Fibroblast of villous mesenchyme (primary cell): ENCODE results near the gene BMAL1. TPM values are rescaled to one million over a fixed set of nuclear protein-coding genes. Genes with fewer than 3 reads are reported as not detected.

ENCODE experiments used
- DNase-seq: peaks from one replicate; pipeline ENCODE4 v3.0.0-alpha.2; 2010; ENCODE audit warnings: low read depth
- H3K4me3 ChIP-seq: 2 replicates; pipeline ENCODE4 v1.5.1; 2011; ENCODE audit warnings: low read depth, mild to moderate bottlenecking, low read length
- total RNA-seq: library from RNA; depleted of rRNA; stranded (reverse); fragments of >200 nt; gene quantifications from 2 replicates; pipeline ENCODE4 v1.2.3, GENCODE V29; 2012
- TF ChIP-seq, protein P1 (sequence below): IDR thresholded peaks from 2 replicates; pipeline ENCODE4 v1.5.1; 2012; ENCODE audit warnings: low read depth, mild to moderate bottlenecking, low read length; ENCODE audit not compliant: insufficient read depth

Gene BMAL1
- total RNA-seq, 1 donor, result 10.4 TPM

GRCh38 chr11:13271060-13271693 is 6.4 kb upstream of the BMAL1 start:
- TF ChIP-seq, protein P1, sequence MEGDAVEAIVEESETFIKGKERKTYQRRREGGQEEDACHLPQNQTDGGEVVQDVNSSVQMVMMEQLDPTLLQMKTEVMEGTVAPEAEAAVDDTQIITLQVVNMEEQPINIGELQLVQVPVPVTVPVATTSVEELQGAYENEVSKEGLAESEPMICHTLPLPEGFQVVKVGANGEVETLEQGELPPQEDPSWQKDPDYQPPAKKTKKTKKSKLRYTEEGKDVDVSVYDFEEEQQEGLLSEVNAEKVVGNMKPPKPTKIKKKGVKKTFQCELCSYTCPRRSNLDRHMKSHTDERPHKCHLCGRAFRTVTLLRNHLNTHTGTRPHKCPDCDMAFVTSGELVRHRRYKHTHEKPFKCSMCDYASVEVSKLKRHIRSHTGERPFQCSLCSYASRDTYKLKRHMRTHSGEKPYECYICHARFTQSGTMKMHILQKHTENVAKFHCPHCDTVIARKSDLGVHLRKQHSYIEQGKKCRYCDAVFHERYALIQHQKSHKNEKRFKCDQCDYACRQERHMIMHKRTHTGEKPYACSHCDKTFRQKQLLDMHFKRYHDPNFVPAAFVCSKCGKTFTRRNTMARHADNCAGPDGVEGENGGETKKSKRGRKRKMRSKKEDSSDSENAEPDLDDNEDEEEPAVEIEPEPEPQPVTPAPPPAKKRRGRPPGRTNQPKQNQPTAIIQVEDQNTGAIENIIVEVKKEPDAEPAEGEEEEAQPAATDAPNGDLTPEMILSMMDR, result no peak
- no peak for DNase-seq
- no peak overlapping the region for H3K4me3 ChIP-seq

DNA sequence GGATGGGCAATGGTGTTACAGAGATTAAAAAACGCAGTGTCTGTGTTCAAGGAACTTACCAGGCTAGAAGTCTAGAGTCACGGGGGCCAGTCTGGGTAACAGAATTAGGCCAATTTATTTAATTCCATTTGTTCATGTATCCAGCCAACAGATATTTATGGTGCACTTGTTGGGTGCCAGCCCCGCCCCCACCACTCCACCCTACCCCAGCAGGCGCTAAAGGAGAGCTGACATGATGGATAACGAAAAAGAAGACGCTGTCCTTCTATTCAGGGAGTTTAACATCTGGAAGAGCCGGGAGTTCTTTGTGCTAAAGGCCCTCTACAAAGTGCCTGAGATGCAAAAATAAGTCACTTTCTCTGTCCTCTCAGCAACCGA is 1.1 kb upstream of the BMAL1 start:
- DNase-seq, result no peak
- TF ChIP-seq, protein P1, result no peak
- H3K4me3 ChIP-seq, result peak overlapping the region; percentile 85

DNA sequence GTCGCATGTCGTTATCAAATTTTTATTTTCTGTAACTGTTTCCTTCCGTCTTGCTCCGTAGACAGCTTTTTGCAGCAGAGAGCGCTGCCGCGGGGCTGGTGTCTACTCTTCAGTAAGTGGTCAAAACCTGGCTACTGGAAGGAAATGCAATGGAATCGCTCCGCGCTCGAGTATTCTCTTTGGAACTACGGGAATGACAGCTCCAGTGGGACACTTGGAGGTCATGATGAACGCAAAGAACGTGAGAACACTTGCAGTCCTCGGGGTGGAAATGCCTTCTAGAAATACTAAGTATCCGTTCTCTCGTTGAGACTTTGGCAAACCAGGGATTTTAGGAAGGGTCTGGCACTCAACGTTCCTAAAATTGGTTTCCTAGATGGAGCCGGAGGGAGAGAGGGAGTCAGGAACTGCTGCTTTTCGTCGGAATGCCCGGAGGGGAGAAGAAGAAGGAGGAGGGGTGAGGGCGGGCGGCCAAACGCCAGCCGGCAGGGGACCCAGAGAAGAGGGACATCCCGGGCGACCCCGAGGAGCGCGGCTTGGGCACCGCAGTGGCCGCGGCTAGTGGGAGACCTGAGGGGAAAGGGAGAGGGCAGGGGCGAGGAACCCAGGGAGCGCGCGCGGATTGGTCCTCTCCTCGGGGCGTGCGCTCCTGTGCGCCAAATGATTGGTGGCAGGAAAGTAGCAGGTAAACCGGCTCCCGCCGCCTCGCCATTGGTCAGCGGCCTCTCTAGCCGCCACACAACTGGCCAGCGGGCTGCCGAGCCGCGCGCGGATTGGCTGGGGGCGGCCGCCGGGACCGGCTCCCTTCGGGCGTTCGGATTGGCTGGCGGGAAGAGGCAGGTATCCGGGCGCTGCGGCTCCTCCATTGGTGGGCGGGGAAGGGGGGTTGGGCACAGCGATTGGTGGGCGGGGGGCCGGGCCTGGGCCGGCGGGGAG is 490 bp upstream of the BMAL1 start:
- peak; percentile 98 for DNase-seq
- H3K4me3 ChIP-seq, result peak overlapping the region; percentile 85
- TF ChIP-seq, protein P1, result no peak

DNA sequence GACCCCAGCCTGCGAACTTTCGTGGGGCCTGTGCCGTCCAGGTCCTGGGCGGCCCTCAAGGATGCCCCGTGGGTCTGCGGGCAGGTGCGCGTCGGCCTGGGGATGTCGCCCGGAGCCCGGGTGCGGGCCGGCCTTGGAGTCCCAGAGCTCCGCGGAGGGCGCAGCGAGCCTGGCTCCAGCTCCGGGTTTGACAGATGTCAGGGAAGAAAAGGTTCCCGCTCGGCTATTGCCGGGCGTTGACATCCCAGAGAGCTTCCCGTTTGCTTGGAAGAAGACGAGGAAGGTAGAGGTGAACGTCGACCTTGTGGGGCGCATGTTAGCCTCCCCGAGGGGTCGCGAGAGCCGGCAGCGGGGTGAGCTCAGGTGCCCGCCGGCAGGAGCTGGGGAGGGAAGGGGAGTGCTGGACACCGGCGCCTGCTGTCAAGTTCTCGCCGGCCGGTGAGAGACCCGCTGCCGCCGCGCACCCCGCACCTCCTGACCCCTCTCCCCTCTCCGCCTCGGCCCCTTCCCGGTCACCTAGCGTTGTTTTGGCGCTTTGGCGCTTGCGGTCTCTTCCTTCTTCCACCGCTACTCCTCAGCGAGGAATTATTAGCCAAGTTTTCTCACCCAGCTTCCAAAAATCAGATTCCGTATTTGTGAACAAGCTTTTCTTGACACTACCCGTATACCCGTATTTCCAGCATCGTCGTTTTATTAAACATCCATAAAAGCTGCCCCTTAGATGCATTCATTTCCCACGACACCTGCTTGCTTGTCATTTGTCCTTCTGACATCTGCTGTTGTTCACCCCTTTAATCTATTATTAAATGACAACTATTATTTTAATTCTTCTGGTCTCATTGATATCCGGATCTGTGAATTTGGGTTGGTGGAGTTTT is 1.3 kb downstream of the BMAL1 start:
- no peak for DNase-seq

DNA sequence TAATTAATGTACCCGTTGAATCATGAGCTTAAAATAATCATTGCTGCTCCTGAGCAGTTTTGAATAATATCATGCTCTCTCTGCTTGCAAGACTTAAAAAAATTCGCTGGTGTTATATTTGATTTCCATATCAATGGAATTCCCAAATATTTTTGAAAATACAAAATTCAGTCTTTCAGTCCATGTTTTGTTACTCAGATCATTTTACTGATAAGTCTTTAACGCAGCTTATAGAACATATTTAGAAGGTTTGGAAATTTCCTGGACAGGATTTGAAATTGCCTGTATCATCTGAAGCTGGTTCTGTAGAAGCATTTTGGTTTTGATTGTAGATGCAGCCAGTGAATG is 1.9 kb downstream of the BMAL1 start:
- DNase-seq, result no peak
- no peak overlapping the region for H3K4me3 ChIP-seq
- TF ChIP-seq, protein P1, result no peak

More for the DNA sequence above, 1.3 kb downstream of the BMAL1 start:
- TF ChIP-seq, protein P1, result no peak
- H3K4me3 ChIP-seq, result peak overlapping the region; percentile 85

DNA sequence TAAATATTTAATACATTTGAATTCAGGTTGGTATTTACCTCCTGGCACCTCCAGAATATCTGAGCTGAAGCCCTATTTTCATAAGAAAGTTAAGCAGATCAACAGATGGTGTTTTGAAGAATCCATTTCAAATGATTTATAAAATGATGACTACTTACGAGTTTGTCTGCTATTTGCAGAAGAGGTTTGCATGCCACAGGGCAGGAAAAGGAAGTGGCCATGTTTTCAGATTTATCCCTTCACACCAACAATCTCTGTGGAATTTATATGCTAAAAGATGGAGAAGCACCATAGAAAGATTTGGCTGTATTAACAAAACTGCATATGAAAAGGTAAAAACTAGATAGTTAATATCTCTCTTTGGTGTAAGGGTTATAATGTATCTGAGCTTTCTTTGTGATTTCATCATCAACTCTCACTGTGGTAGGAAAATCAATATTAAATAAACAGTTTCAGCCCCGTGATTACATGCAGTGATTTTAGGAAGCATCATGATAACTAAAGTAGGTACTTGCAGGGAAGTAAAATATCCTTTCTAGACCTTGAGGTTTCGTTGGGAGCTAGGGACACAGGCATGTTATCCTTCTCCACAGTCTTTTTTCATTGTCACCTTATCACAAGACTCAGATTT is 2.6 kb downstream of the BMAL1 start:
- TF ChIP-seq, protein P1, result no peak
- DNase-seq, result no peak
- H3K4me3 ChIP-seq, result no peak overlapping the region
